K562 (cell line): ENCODE data around the gene ARHGEF38. TPM values are rescaled to one million over a fixed set of nuclear protein-coding genes. Genes with fewer than 3 reads are reported as not detected.

Source experiments
- ARID1B ChIP-seq: fragments of 450-650 bp; IDR thresholded peaks from 2 replicates; pipeline ENCODE4 v1.6.1; 2016; ENCODE audit warnings: antibody characterized with exemption, mild to moderate bottlenecking, inconsistent platforms
- BRD9 ChIP-seq: fragments of 450-650 bp; IDR thresholded peaks from 2 replicates; pipeline ENCODE4 v1.6.1; 2018; ENCODE audit warnings: low read depth; ENCODE audit not compliant: partially characterized antibody
- MTA1 ChIP-seq: fragments of 450-650 bp; IDR thresholded peaks from 2 replicates; pipeline ENCODE4 v1.6.1; 2017; ENCODE audit warnings: borderline replicate concordance
- RAD51 ChIP-seq: fragments of 450-650 bp; IDR thresholded peaks from 2 replicates; pipeline ENCODE4 v1.7.1; 2016; ENCODE audit warnings: low read depth, mild to moderate bottlenecking, borderline replicate concordance
- RBM17 ChIP-seq: fragments of 200-400 bp; formaldehyde crosslinking; IDR thresholded peaks from 2 replicates; pipeline ENCODE4 v1.6.1; 2017; ENCODE audit warnings: low read depth, mild to moderate bottlenecking, low read length, borderline replicate concordance
- SIRT6 ChIP-seq: IDR thresholded peaks from one replicate; pipeline ENCODE4 v1.6.1; 2012; ENCODE audit warnings: low read depth, mild to moderate bottlenecking, control low read depth, inconsistent platforms, low read length, moderate library complexity
- polyA plus RNA-seq, 8 experiments: library from polyadenylated mRNA; depleted of rRNA in 4 of 8; stranded (reverse) in 5 of 8; unstranded in 3 of 8; fragments of >200 nt; fragmentation: Nextera tagmentation in 2 of 8; fragmentation: Illumina TruSeq in 1 of 8; extraction: Ambion mirVana in 2 of 8; extraction: Trizol in 1 of 8; gene quantifications; 2 replicates each; pipeline versions ENCODE4 v1.2.1 to v1.2.3, GENCODE V29; 2011 to 2014; ENCODE audit warnings: inconsistent platforms in 1 of 8, missing spikeins in 1 of 8
- total RNA-seq, 7 experiments: library from RNA; depleted of rRNA in 6 of 7; stranded (reverse); fragments of >200 nt in 6 of 7; fragmentation: Illumina TruSeq in 2 of 7; extraction: Trizol in 2 of 7; gene quantifications; 2 replicates each; pipeline versions ENCODE4 v1.2.1 to v1.2.3, GENCODE V29; 2011 to 2021; ENCODE audit warnings: low replicate concordance in 1 of 7
- TF ChIP-seq, protein P1 (sequence below): fragments of 200-600 bp; sonication (generic); IDR thresholded peaks from one replicate; pipeline ENCODE4 v1.6.1; 2012; ENCODE audit warnings: mild to moderate bottlenecking, low read depth, low read length, inconsistent platforms
- TF ChIP-seq, protein P2 (sequence below): fragments of 450-650 bp; conservative IDR thresholded peaks from 2 replicates; pipeline ENCODE4 v1.6.1; 2016; ENCODE audit warnings: missing genetic modification characterization, low read depth, mild to moderate bottlenecking, missing compliant biosample characterization, moderate library complexity
- TF ChIP-seq, protein P3 (sequence below): fragments of 450-650 bp; IDR thresholded peaks from 2 replicates; pipeline ENCODE4 v1.6.1; 2016; ENCODE audit warnings: missing biosample characterization, missing genetic modification characterization
- TF ChIP-seq, protein P4 (sequence below): fragments of 250-450 bp; sonication (Bioruptor Pico); IDR thresholded peaks from 2 replicates; pipeline ENCODE4 v1.9.0; 2021; ENCODE audit warnings: mild to moderate bottlenecking, inconsistent platforms

Gene ARHGEF38
- total and polyA plus RNA-seq, 9 of the 15 experiments (the other 6 are each of a cell fraction or from before 2014, with no cell fraction given) = 0.17 TPM; not detected in 8

DNA sequence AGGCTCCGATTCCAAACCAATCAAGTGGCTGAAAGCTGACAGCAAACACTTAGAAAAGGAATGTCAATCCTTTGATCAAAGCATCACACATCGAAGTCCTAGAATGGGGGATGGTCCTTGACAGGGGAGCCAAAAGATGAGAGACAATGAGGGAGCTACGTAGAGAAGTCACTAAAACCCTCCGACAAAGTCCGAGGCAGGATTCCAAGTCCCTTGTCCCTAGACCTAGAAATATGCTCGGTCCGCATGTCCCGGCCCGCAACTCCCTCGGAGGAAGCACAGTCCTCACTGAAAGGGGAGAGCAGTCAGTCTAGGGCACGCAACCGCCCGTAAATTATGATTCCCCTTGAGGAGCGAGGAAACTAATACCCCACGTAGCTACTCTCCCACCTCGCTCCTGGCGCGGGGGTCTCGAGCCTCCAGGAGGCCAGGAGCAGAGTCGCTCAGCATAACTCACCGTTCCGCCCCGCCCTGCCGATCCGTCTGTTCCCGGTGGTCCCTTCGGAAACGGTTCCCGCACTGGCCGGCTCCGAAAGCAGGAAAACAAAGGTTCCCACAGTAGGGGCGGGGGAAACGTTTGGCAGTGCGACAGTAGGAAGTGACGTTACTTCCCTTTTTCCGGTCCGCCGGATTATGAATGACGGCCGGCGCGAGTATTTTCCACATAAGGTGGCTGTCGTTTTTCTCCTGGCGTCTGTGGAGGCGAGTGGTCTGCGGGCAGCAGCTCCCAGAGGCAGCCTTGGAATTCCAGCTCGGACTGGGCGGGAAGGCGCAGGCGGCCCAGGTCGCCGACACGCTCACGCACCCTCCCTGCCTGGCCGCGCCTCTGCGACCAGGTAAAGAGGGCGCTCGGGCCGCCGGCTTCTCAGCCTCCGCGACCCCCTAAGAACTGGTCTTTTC is 156.0 kb downstream of the ARHGEF38 start, which contains the start of the genes GSTCD and INTS12 (continued):
- no peak for TF ChIP-seq SIRT6
- no peak for TF ChIP-seq RBM17
- TF ChIP-seq MTA1 = peak; percentile 68; the same call in 1 of the 2 replicates
- peak; percentile 41; the same call in 1 of the 2 replicates for TF ChIP-seq ARID1B
- TF ChIP-seq BRD9 = peak; percentile 47
- TF ChIP-seq, protein P1, sequence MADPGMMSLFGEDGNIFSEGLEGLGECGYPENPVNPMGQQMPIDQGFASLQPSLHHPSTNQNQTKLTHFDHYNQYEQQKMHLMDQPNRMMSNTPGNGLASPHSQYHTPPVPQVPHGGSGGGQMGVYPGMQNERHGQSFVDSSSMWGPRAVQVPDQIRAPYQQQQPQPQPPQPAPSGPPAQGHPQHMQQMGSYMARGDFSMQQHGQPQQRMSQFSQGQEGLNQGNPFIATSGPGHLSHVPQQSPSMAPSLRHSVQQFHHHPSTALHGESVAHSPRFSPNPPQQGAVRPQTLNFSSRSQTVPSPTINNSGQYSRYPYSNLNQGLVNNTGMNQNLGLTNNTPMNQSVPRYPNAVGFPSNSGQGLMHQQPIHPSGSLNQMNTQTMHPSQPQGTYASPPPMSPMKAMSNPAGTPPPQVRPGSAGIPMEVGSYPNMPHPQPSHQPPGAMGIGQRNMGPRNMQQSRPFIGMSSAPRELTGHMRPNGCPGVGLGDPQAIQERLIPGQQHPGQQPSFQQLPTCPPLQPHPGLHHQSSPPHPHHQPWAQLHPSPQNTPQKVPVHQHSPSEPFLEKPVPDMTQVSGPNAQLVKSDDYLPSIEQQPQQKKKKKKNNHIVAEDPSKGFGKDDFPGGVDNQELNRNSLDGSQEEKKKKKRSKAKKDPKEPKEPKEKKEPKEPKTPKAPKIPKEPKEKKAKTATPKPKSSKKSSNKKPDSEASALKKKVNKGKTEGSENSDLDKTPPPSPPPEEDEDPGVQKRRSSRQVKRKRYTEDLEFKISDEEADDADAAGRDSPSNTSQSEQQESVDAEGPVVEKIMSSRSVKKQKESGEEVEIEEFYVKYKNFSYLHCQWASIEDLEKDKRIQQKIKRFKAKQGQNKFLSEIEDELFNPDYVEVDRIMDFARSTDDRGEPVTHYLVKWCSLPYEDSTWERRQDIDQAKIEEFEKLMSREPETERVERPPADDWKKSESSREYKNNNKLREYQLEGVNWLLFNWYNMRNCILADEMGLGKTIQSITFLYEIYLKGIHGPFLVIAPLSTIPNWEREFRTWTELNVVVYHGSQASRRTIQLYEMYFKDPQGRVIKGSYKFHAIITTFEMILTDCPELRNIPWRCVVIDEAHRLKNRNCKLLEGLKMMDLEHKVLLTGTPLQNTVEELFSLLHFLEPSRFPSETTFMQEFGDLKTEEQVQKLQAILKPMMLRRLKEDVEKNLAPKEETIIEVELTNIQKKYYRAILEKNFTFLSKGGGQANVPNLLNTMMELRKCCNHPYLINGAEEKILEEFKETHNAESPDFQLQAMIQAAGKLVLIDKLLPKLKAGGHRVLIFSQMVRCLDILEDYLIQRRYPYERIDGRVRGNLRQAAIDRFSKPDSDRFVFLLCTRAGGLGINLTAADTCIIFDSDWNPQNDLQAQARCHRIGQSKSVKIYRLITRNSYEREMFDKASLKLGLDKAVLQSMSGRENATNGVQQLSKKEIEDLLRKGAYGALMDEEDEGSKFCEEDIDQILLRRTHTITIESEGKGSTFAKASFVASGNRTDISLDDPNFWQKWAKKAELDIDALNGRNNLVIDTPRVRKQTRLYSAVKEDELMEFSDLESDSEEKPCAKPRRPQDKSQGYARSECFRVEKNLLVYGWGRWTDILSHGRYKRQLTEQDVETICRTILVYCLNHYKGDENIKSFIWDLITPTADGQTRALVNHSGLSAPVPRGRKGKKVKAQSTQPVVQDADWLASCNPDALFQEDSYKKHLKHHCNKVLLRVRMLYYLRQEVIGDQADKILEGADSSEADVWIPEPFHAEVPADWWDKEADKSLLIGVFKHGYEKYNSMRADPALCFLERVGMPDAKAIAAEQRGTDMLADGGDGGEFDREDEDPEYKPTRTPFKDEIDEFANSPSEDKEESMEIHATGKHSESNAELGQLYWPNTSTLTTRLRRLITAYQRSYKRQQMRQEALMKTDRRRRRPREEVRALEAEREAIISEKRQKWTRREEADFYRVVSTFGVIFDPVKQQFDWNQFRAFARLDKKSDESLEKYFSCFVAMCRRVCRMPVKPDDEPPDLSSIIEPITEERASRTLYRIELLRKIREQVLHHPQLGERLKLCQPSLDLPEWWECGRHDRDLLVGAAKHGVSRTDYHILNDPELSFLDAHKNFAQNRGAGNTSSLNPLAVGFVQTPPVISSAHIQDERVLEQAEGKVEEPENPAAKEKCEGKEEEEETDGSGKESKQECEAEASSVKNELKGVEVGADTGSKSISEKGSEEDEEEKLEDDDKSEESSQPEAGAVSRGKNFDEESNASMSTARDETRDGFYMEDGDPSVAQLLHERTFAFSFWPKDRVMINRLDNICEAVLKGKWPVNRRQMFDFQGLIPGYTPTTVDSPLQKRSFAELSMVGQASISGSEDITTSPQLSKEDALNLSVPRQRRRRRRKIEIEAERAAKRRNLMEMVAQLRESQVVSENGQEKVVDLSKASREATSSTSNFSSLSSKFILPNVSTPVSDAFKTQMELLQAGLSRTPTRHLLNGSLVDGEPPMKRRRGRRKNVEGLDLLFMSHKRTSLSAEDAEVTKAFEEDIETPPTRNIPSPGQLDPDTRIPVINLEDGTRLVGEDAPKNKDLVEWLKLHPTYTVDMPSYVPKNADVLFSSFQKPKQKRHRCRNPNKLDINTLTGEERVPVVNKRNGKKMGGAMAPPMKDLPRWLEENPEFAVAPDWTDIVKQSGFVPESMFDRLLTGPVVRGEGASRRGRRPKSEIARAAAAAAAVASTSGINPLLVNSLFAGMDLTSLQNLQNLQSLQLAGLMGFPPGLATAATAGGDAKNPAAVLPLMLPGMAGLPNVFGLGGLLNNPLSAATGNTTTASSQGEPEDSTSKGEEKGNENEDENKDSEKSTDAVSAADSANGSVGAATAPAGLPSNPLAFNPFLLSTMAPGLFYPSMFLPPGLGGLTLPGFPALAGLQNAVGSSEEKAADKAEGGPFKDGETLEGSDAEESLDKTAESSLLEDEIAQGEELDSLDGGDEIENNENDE = peak; percentile 78
- TF ChIP-seq, protein P2, sequence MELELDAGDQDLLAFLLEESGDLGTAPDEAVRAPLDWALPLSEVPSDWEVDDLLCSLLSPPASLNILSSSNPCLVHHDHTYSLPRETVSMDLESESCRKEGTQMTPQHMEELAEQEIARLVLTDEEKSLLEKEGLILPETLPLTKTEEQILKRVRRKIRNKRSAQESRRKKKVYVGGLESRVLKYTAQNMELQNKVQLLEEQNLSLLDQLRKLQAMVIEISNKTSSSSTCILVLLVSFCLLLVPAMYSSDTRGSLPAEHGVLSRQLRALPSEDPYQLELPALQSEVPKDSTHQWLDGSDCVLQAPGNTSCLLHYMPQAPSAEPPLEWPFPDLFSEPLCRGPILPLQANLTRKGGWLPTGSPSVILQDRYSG = 0 out of 2 replicates have a peak, but pooled peaks have one; percentile 25
- TF ChIP-seq, protein P3, sequence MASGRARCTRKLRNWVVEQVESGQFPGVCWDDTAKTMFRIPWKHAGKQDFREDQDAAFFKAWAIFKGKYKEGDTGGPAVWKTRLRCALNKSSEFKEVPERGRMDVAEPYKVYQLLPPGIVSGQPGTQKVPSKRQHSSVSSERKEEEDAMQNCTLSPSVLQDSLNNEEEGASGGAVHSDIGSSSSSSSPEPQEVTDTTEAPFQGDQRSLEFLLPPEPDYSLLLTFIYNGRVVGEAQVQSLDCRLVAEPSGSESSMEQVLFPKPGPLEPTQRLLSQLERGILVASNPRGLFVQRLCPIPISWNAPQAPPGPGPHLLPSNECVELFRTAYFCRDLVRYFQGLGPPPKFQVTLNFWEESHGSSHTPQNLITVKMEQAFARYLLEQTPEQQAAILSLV (tag) = no peak
- no peak for TF ChIP-seq RAD51
- TF ChIP-seq, protein P4, sequence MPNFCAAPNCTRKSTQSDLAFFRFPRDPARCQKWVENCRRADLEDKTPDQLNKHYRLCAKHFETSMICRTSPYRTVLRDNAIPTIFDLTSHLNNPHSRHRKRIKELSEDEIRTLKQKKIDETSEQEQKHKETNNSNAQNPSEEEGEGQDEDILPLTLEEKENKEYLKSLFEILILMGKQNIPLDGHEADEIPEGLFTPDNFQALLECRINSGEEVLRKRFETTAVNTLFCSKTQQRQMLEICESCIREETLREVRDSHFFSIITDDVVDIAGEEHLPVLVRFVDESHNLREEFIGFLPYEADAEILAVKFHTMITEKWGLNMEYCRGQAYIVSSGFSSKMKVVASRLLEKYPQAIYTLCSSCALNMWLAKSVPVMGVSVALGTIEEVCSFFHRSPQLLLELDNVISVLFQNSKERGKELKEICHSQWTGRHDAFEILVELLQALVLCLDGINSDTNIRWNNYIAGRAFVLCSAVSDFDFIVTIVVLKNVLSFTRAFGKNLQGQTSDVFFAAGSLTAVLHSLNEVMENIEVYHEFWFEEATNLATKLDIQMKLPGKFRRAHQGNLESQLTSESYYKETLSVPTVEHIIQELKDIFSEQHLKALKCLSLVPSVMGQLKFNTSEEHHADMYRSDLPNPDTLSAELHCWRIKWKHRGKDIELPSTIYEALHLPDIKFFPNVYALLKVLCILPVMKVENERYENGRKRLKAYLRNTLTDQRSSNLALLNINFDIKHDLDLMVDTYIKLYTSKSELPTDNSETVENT (CRISPR knock-in tag) = peak; percentile 83
